KMS-11 (cell line): ENCODE data around the gene FRY.

Experiments used
- H2AFZ ChIP-seq: fragments of 200-600 bp; sonication (generic); 2 replicates; pipeline ENCODE4 v1.6.1; 2016; ENCODE audit warnings: antibody characterized with exemption, mixed run types, low read depth
- H3K27ac ChIP-seq: fragments of 200-600 bp; sonication (generic); 2 replicates; pipeline ENCODE4 v1.6.1; 2016; ENCODE audit warnings: mild to moderate bottlenecking, mixed run types
- H3K27me3 ChIP-seq: fragments of 200-600 bp; sonication (generic); 2 replicates; pipeline ENCODE4 v1.6.1; 2017; ENCODE audit warnings: mild to moderate bottlenecking, low read depth, mixed run types, moderate library complexity; ENCODE audit not compliant: insufficient read depth
- H3K36me3 ChIP-seq: fragments of 200-600 bp; sonication (generic); 2 replicates; pipeline ENCODE4 v1.6.1; 2017; ENCODE audit warnings: mild to moderate bottlenecking, mixed run types; ENCODE audit not compliant: insufficient read depth
- H3K4me1 ChIP-seq: fragments of 200-600 bp; sonication (generic); 2 replicates; pipeline ENCODE4 v1.6.1; 2016; ENCODE audit warnings: mild to moderate bottlenecking, low read depth, mixed run types; ENCODE audit not compliant: poor library complexity, severe bottlenecking
- H3K4me2 ChIP-seq: fragments of 200-600 bp; sonication (generic); 2 replicates; pipeline ENCODE4 v1.7.0; 2016; ENCODE audit warnings: mild to moderate bottlenecking, mixed run types
- H3K4me3 ChIP-seq: fragments of 200-600 bp; sonication (generic); IDR thresholded peaks from 2 replicates; pipeline ENCODE4 v1.6.1; 2017; ENCODE audit warnings: low read depth, low read length, mixed read lengths; ENCODE audit not compliant: insufficient read depth
- H3K79me2 ChIP-seq: fragments of 200-600 bp; sonication (generic); 2 replicates; pipeline ENCODE4 v1.6.1; 2016; ENCODE audit warnings: low read depth, mixed run types; ENCODE audit not compliant: insufficient read depth
- H3K9ac ChIP-seq: fragments of 200-600 bp; sonication (generic); 2 replicates; pipeline ENCODE4 v1.6.1; 2016; ENCODE audit warnings: mild to moderate bottlenecking, mixed run types
- H4K20me1 ChIP-seq: fragments of 200-600 bp; sonication (generic); 2 replicates; pipeline ENCODE4 v1.6.1; 2016; ENCODE audit warnings: mild to moderate bottlenecking, mixed run types; ENCODE audit not compliant: insufficient read depth
- TF ChIP-seq, protein P1 (sequence below): fragments of 200-600 bp; sonication (generic); conservative IDR thresholded peaks from 2 replicates; pipeline ENCODE4 v1.6.1; 2017; ENCODE audit warnings: low read depth, mild to moderate bottlenecking, antibody characterized with exemption, low read length, moderate library complexity, mixed read lengths

Gene FRY

GRCh38 chr13:32023698-32024097 is 7.9 kb upstream of the FRY start:
- Histone ChIP-seq H3K4me3 (no peak overlapping the region), H3K9ac (no peak overlapping the region), H2AFZ (no peak overlapping the region), H3K27me3 (no peaks in the 10 kb centered on the region), H3K36me3 (no peaks in the 10 kb centered on the region), H3K4me2 (no peak overlapping the region), H3K27ac (no peak overlapping the region), H4K20me1 (no peaks in the 10 kb centered on the region), H3K4me1 (no peaks in the 10 kb centered on the region), H3K79me2 (no peaks in the 10 kb centered on the region)
- TF ChIP-seq, protein P1, sequence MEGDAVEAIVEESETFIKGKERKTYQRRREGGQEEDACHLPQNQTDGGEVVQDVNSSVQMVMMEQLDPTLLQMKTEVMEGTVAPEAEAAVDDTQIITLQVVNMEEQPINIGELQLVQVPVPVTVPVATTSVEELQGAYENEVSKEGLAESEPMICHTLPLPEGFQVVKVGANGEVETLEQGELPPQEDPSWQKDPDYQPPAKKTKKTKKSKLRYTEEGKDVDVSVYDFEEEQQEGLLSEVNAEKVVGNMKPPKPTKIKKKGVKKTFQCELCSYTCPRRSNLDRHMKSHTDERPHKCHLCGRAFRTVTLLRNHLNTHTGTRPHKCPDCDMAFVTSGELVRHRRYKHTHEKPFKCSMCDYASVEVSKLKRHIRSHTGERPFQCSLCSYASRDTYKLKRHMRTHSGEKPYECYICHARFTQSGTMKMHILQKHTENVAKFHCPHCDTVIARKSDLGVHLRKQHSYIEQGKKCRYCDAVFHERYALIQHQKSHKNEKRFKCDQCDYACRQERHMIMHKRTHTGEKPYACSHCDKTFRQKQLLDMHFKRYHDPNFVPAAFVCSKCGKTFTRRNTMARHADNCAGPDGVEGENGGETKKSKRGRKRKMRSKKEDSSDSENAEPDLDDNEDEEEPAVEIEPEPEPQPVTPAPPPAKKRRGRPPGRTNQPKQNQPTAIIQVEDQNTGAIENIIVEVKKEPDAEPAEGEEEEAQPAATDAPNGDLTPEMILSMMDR: no peak

DNA sequence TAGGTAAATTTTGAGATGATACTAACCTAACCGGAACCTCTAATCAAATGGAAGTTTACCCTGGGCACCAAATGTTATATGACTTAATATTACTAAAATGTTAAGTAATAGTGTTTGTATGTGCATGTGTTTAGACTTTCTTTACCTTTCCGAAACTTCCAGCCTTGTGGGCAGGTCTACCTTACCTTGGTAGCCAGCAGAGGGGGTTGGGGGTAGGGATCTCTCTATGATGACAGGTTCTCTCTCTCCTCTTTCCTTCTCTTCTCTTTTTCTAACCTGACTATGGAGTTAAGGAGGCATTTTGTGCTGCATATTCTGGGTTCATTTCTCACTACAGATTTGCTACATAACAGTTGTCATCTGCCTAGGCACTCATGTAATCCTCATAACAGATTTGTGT is 6.8 kb upstream of the FRY start:
- Histone ChIP-seq H3K79me2 (no peaks in the 10 kb centered on the region), H2AFZ (no peak overlapping the region), H3K4me3 (no peak overlapping the region), H3K4me2 (no peak overlapping the region), H3K9ac (no peak overlapping the region), H3K27me3 (no peaks in the 10 kb centered on the region), H3K4me1 (no peaks in the 10 kb centered on the region), H3K27ac (no peak overlapping the region), H4K20me1 (no peaks in the 10 kb centered on the region), H3K36me3 (no peaks in the 10 kb centered on the region)
- TF ChIP-seq, protein P1: no peak

DNA sequence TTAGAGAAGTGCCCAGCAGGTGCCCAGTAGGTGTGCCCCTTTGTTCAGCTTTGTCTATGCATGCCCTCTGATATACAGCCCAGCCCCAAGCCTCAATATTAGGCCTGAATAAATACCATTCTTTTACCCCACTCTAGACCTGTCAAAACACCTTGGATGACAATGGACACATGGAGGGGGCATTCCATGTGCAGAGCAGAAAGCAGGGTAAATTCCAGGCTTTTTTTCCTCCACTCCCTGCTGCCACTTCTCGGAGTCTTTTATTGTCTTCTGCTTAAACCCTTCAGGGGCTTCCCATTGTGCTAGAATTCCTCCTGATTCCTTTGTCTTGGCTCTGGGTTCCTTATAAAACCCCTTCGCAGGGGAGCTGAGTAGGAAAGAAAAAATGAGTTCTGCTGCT is 5.8 kb upstream of the FRY start:
- Histone ChIP-seq H3K27ac (no peak overlapping the region), H3K4me2 (no peak overlapping the region), H2AFZ (no peak overlapping the region), H3K9ac (no peak overlapping the region), H3K36me3 (no peaks in the 10 kb centered on the region), H3K27me3 (no peaks in the 10 kb centered on the region), H3K4me1 (no peaks in the 10 kb centered on the region), H4K20me1 (no peaks in the 10 kb centered on the region), H3K4me3 (no peak overlapping the region), H3K79me2 (no peaks in the 10 kb centered on the region)
- TF ChIP-seq, protein P1: no peak

DNA sequence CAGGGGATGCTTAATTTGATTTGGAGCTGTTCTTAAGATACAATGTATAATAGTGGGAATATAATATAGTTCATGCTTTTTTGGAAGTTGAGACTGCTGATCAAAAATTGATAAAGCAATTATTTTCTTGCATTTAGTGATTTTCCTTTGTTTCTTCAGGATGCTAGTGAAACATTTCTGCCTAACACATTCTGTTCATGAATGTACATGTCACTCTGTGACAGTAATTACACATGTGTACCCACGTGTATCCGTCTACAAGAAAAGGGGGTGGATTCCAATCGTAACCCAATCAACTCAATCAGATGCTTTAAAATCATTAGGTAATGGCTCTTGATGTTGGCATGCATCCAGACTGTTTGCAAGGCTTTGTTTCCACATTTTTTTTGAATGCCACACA is 5.0 kb upstream of the FRY start:
- Histone ChIP-seq H4K20me1 (no peaks in the 10 kb centered on the region), H3K27ac (no peak overlapping the region), H3K4me1 (no peaks in the 10 kb centered on the region), H3K4me3 (no peak overlapping the region), H2AFZ (no peak overlapping the region), H3K79me2 (no peaks in the 10 kb centered on the region), H3K36me3 (no peaks in the 10 kb centered on the region), H3K27me3 (no peaks in the 10 kb centered on the region), H3K9ac (no peak overlapping the region), H3K4me2 (no peak overlapping the region)
- TF ChIP-seq, protein P1: no peak

- no peaks in the 10 kb centered on the region for H4K20me1 ChIP-seq
- H3K27ac ChIP-seq: no peak overlapping the region
- no peak overlapping the region for H3K4me2 ChIP-seq
- H2AFZ ChIP-seq: no peak overlapping the region
- no peaks in the 10 kb centered on the region for H3K27me3 ChIP-seq
- no peak overlapping the region for H3K4me3 ChIP-seq
- H3K79me2 ChIP-seq: no peaks in the 10 kb centered on the region
- H3K9ac ChIP-seq: no peak overlapping the region
- H3K36me3 ChIP-seq: no peaks in the 10 kb centered on the region
- TF ChIP-seq, protein P1: no peak
- no peaks in the 10 kb centered on the region for H3K4me1 ChIP-seq
Measured at GRCh38 chr13:32028711-32029110, 2.9 kb upstream of the FRY start.
